Measurements from ENCODE around the gene NSUN2. TPM values are rescaled to one million over a fixed set of nuclear protein-coding genes. Genes with fewer than 3 reads are reported as not detected.

The NSUN2 gene
- total and polyA plus RNA-seq, 2 donors (not counting 3 experiments of a cell fraction or from before 2014, with no cell fraction given), result 53.7 to 73.0 TPM

- Histone ChIP-seq H3K27me3 (ENCODE audit: control insufficient read depth in 2 of 2, insufficient read depth in 2 of 2, low read length in 2 of 2) (no peaks in the 10 kb centered on the region), H2AFZ (ENCODE audit: low read depth, low read length) (no peak overlapping the region), H3K79me2 (ENCODE audit: control insufficient read depth, insufficient read depth, low read length) (peaks cover 11% of the 10 kb centered on the region), H3K27ac (ENCODE audit: insufficient read depth, low read depth, low read length) (no peak overlapping the region), H4K20me1 (replicated peaks; ENCODE audit: control insufficient read depth, extremely low read depth, insufficient read depth, low read length) (peaks cover 4% of the 10 kb centered on the region), H3K4me3 (replicated peaks in 1 of 3; ENCODE audit: insufficient read depth in 1 of 3, low read depth in 1 of 3, low read length in 3 of 3) (no peak overlapping the region), H3K36me3 (ENCODE audit: control insufficient read depth in 2 of 2, extremely low read depth in 1 of 2, insufficient read depth in 2 of 2, low read length in 2 of 2) (peaks cover 43% of the 10 kb centered on the region in 2 experiments), H3K4me2 (ENCODE audit: insufficient read depth, low read length) (no peak overlapping the region), H3K9ac (replicated peaks; ENCODE audit: extremely low read depth, insufficient read depth, low read length) (no peak overlapping the region), H3K4me1 (ENCODE audit: control insufficient read depth, extremely low read depth, insufficient read depth, low read length) (no peaks in the 10 kb centered on the region), H3K9me3 (replicated peaks; ENCODE audit: control insufficient read depth, insufficient read depth, low read length) (no peaks in the 10 kb centered on the region), H3K9me1 (replicated peaks; ENCODE audit: control insufficient read depth, extremely low read depth, insufficient read depth, low read length) (no peaks in the 10 kb centered on the region)
- FAIRE-seq (no peak), DNase-seq (ENCODE audit: low read depth, low spot score) (no peak)
- POLR2A ChIA-PET, result no interaction called here
- intact Hi-C loops (cut with micrococcal nuclease), result no loop called here
- CTCF ChIA-PET, result interaction anchor here (2.3 kb wide), 1 partner anchor 138 kb away, joined by 8 read pairs; no protein-coding TSS in a partner anchor
- dilution Hi-C loops (cut with MboI; ENCODE audit: extremely low pct_ligation_motif_present, low sequenced_read_pairs), result no loop called here
- TF ChIP-seq FOS (IDR thresholded peaks at IDR 0.05; ENCODE audit: borderline replicate concordance, insufficient read depth, low read length) (no peak), POLR2AphosphoS5 (IDR thresholded peaks at IDR 0.05; ENCODE audit: insufficient read depth, low read depth, low read length) (no peak), MYC (IDR thresholded peaks at IDR 0.05; ENCODE audit: low read depth, low read length) (no peak), CTCF (IDR thresholded peaks at IDR 0.05; ENCODE audit: extremely low read depth in 1 of 2, insufficient read depth in 1 of 2, low read depth in 1 of 2, low read length in 2 of 2) (no peak), JUN (IDR thresholded peaks at IDR 0.05; ENCODE audit: borderline replicate concordance, insufficient read depth, insufficient read length, low read depth) (no peak), EZH2 (IDR thresholded peaks at IDR 0.05; ENCODE audit: borderline replicate concordance, low read depth, low read length, severe bottlenecking) (no peak), POLR2A (IDR thresholded peaks at IDR 0.05; ENCODE audit: low read depth, low read length) (no peak)
- no TSS peak for BruUV-seq (replicated peaks)
Measured at GRCh38 chr5:6607559-6607936, 25.3 kb downstream of the NSUN2 start.
